Cardiac atrium fibroblast (primary cell): ENCODE results near the gene ARSA. TPM values are rescaled to one million over a fixed set of nuclear protein-coding genes. Genes with fewer than 3 reads are reported as not detected.

Source experiments
- total RNA-seq: library from RNA; depleted of rRNA; stranded (reverse); fragments of >200 nt; gene quantifications from 2 replicates; pipeline ENCODE4 v1.2.3, GENCODE V29; 2015

ARSA gene
- total RNA-seq = 73.8 and 77.8 TPM in 2 replicates

DNA sequence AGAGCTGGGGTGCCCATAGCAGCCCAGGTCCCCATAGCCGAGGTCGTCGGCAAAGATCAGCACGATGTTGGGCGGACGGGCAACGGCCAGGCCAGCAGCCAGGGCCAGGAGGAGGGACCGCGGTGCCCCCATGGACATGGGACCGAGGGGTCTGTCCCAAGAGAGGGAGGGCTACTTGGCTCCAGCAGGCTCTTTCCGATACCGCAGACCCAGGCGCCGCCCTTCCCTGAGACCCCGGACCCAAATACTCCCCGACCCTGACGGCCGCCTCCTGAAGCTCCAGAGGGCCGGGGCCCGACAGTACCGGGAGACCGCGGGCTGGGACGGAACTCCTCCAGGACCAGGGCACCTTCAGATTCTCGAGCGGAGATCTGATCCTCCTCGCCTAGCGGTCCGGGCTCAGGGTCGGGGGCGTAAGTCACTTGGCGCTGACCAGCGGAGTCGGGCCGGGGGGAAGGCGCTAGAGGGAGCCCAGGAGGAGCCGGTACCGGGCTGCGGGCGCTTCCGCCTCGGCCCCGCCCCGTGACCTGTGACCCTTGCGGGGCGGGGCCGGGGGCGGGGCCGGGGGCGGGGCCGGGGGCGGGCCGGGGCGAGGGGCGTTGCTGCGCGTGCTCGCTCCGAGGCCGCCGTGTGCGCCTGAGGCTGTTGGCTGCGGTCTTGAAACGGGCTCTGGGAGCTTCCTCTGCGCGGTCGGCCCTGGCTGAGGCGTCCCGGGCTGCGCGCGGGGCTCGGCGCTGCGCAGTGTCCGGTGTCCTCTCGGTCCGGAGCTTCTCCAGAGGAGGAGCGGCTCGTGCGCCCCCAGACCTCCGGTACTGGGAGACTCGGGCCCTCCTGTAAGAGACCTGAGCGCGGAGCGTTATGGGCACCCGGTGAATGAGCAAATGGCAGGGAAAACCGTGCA is at the start of gene ARSA:
Gene ARSA, minus strand, starts transcription at position 511 of the 901 bp plus-strand sequence. Its CDS starts 373 bp downstream, at position 138.

DNA sequence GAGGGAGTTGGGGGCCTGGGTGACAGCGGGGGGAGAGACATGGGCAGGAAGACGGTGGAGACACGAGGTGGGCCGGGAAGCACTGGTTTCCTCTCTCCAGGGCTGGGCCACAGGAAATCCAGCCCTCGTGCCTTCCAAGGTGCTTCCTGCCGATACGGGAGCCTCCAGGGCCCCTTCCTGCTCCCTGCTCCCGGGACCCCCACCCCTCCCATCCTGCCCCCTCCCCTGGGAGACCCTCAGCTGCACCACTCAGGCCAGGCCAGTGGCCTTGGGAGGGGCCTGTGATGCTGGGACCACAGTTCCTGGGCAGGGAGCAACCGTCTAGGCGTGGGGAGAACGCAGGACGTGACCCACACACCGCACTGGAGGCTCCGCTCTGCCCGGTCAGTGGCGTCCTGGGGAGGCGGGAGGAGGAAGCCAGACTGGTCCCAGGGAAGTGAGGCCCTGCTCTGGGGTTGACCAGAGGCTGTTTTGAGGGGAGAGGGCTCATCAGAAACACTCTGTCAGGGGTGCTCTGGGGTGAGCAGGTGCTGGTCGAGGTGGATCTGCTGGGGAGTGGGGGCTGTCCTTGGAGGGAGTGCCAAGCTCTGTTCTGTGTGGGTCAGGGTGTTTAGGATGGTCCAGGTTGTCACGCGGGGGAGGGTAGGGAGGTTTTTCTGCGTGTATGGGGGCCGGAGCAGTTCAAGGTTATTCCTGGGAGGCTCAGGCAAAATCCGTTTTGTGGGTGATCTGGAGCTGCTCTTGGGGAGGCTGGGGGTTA is 44.7 kb upstream of the ARSA start, which contains the start of gene SHANK3:
Gene SHANK3, plus strand, starts transcription at position 353 of the 760 bp plus-strand sequence.

DNA sequence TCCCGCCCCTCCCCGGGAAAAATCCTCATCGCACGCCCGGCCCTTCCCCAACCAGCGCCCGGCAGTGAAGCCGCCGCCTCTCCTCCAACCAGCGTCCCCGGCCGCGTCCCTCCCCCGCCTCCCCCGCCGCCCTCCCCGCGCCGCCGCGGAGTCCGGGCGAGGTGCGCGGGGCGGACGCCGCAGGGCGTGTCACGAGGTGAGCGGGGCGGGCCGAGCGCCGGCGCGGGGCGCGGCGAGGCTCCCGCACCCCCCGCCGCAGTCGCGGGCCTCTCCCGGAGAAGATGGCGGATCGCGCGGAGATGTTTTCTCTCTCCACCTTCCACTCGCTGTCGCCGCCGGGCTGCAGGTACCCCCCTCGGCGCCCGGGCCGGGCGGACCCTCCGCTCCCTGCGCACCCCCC is 27.4 kb downstream of the ARSA start, which contains the start of gene MAPK8IP2:
Gene MAPK8IP2, plus strand, starts transcription at position 256 of the 400 bp plus-strand sequence. Its CDS starts 26 bp downstream, at position 282.

DNA sequence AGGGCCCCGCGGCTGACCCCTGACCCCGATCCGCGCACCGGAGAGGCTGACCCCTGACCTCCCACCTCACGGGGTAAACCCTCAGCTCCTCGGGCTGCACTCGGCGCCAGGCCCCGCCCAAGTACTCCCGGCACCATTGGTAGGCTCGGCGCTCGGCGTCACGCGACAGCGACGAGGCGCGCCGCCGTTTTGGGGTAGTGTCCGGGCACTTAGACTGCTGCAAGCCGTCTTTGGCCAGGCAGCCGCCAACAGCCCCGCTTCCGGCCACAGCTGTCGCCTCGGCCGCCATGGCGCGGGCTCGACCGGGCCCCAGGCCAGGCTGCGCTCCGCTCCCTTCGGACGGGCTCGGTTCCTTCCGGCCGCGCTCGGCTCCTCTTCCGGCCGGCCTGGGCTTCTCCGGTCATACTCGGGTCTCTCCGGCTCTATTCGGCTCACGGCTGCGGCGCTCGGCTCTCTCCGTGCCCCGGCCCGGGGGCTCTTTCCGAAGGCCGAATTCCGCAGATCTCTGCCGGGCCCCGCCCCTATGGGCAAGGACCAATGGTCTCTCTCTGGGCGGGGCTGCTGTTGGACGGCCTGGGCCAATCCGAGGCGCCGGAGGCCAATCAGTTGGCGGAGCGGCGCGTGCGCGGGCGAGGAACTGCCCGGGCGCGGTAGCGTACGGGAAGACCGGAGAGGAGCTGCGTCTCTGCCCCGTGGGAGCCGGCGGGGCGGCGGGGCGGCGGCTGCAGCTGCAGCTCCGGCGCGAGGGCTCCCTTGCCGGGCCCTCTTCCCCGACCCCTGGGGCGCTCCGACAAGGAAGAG is 45.3 kb downstream of the ARSA start, which contains the start of gene CHKB:
Gene CHKB, minus strand, starts transcription at position 357 of the 801 bp plus-strand sequence. Its CDS starts 68 bp downstream, at position 289.

DNA sequence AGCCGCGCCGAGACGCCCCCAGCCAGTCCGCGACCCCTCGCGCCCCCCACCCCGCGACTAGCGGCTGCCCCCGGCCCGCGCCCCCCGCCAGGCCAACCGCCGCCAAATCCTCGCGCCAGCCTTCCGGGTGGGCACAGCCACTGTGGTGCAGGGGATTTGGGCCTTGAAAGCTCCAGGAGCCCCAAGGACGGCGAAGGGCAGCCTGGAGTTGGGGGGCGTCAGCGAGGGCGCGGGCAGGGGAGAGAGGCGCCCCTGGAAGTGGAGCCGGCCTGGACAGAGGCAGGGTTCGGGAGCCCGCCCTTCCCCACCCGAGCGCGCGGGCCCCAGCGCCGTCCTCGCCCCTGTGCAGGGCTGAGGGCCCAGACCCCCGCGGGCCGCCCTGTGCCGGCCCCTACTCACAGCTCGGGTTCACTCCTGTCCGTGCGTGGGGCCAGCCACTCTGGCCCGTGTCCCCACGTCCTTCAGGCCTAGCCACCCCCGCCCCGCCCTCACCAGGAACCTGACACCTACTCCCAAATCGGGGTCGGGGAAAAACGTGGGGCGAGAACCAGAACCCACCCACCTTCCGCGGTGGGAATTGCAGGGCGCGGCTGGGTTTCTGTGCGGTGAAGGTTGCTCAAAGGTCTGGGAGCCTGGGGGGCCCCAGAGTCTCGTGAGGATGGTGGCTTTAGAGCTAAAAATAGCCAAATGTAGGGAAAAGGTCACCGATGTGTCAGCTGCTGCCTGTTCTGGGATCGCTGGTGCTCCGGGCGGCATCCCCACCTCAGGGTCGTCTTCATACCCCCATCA is 49.8 kb downstream of the ARSA start, which contains the start of gene CPT1B:
Gene CPT1B, minus strand, starts transcription at position 441 of the 789 bp plus-strand sequence. CDS start 512 bp downstream, outside the sequence.

Other genes starting within 250 kb of the ARSA start
- 48.1 and 49.5 TPM in 2 replicates for gene SBF1, start 153.1 kb downstream of the ARSA start, total RNA-seq
- 10.2 and 10.8 TPM in 2 replicates for gene ADM2, start 146.6 kb downstream of the ARSA start, total RNA-seq
- not detected in 2 replicates for gene MIOX, start 141.3 kb downstream of the ARSA start, total RNA-seq
- gene LMF2, start 120.5 kb downstream of the ARSA start, total RNA-seq = 92.3 and 98.9 TPM in 2 replicates
- 20.0 and 24.9 TPM in 2 replicates for gene NCAPH2, start 119.9 kb downstream of the ARSA start, total RNA-seq
- 0.81 and 1.6 TPM in 2 replicates for gene SCO2, start 102.6 kb downstream of the ARSA start, total RNA-seq
- 48.4 and 51.1 TPM in 2 replicates for gene TYMP, start 98.1 kb downstream of the ARSA start, total RNA-seq
- gene KLHDC7B, start 82.3 kb downstream of the ARSA start, total RNA-seq = not detected in 2 replicates
- not detected in 2 replicates for gene SYCE3, start 65.2 kb downstream of the ARSA start, total RNA-seq
- gene CPT1B, start 49.7 kb downstream of the ARSA start, total RNA-seq = 1.8 TPM in 1 of 2 replicates, not detected in the other
- 19.1 and 22.9 TPM in 2 replicates for gene CHKB, start 45.3 kb downstream of the ARSA start, total RNA-seq
- gene MAPK8IP2, start 27.4 kb downstream of the ARSA start, total RNA-seq = 1.3 and 2.0 TPM in 2 replicates
- gene SHANK3, start 44.7 kb upstream of the ARSA start, total RNA-seq = 1.4 and 2.4 TPM in 2 replicates
- not detected in 2 replicates for gene ACR, start 110.1 kb upstream of the ARSA start, total RNA-seq
- 6.3 and 7.1 TPM in 2 replicates for gene RABL2B, start 155.5 kb upstream of the ARSA start, total RNA-seq